Femur (tissue), 1 donor: Measurements from ENCODE around the gene ASB14.
"Not testable (repeated sequence)": the region's sequence is repeated elsewhere in the genome, so short reads cannot be mapped to it uniquely, and the experiment has no call there.

Experiments used
- DNase-seq: peaks from one replicate; pipeline ENCODE4 v3.0.0-alpha.2; 2017

Gene ASB14

DNA sequence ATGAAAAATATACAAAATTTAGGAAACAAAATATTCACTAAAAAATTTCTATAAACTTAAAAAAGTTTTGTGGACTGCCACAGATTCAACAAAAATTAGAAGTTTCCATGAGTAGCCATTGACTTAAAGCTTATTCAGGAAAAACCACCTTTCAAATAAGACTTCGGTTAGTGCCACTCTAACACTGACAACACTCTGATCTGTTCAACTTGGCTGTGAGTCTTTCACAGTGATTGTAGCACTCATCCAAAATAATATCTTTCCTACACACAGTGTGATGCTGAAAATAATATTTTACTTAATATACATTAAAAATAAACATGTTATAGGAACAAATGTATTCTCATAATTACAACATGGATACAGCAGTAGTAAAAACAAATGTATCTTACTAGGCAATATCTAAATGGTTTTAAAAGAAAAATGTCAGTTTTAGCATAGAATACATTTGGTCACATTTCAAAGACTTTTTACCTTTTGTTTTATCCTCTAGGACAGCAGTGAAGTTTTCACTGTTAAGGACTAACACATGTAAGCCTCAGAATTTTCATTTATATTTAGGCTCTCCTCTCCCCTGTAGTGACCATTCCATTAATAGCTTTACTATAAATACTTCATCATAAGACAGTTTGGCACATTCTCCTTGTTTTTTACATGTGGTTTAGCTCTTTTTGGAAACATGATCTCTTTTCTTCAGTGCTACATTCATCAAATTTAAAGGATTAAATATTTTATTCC lies at the start of gene ASB14:
ASB14 (minus strand) TSS at position 527 of the 738 bp plus-strand sequence. CDS start 652 bp downstream, outside the sequence.
- DNase-seq, result no peak

DNA sequence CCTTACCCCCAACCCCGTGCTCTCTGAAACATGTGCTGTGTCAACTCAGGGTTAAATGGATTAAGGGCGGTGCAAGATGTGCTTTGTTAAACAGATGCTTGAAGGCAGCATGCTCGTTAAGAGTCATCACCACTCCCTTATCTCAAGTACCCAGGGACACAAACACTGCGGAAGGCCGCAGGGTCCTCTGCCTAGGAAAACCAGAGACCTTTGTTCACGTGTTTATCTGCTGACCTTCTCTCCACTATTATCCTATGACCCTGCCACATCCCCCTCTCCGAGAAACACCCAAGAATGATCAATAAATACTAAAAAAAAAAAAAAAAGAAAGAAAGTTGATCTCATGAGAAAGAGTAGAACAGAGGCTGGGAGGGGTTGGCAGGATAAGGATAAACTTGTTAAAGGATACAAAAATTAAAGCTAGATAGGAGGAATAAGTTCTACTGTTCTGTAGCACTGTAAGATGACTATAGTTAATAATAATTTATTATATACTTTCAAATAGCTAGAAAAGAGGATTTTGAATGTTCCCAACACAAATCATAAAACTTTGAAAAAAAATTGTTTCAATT lies 46.7 kb upstream of the ASB14 start:
- DNase-seq, result not testable (repeated sequence)

DNA sequence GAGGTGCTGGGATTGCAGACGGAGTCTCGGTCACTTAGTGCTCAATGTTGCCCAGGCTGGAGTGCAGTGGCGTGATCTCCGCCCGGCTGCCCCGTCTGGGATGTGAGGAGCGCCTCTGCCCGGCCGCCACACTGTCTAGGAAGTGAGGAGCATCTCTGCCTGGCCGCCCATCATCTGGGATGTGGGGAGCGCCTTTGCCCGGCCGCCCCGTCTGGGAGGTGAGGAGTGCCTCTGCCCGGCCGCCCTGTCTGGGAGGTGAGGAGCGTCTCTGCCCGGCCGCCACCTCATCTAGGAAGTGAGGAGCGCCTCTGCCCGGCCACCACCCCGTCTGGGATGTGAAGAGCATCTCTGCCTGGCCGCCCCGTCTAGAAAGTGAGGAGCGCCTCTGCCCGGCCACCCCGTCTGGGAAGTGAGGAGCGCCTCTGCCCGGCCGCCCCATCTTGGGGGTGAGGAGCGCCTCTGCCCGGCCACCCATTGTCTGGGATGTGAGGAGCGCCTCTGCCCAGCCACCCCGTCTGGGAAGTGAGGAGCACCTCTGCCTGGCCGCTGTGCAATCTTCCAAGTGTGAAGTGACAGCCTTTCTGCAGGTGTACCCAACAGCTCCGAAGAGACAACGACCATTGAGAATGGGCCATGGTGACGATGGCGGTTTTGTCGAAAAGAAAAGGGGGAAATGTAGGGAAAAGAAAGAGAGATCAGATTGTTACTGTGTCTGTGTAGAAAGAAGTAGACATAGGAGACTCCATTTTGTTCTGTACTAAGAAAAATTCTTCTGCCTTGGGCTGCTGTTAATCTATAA lies 46.0 kb upstream of the ASB14 start:
- DNase-seq, result not testable (repeated sequence)

DNA sequence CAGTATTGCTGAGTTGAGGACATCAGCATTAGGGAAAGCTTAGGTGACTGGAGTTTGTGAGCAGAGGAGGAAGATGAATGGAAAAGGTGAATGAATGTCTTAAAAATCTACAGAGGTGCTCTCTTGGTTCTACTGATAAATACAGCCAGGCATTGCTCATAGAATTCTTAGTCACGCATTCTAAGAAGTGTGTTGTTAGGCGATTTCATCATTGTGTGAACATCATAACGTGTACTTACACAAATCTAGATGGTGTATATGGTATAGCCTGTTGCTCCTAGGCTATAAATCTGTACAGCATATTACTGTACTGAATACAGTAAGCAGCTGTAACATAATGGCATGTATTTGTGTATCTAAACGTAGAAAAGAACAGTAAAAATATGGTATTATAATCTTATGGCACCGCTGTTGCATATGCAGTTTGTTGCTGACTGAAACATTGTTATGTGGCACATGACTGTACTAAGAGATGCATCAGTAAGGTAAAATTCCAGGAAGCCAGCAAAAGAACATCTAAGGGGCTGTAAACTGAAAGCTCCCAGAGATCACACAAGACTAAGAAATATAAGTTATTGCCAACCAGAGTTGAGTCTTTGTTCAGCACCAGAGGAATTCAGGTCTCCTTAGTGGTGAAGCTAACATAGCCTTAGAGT lies 42.9 kb upstream of the ASB14 start:
- no peak for DNase-seq

DNA sequence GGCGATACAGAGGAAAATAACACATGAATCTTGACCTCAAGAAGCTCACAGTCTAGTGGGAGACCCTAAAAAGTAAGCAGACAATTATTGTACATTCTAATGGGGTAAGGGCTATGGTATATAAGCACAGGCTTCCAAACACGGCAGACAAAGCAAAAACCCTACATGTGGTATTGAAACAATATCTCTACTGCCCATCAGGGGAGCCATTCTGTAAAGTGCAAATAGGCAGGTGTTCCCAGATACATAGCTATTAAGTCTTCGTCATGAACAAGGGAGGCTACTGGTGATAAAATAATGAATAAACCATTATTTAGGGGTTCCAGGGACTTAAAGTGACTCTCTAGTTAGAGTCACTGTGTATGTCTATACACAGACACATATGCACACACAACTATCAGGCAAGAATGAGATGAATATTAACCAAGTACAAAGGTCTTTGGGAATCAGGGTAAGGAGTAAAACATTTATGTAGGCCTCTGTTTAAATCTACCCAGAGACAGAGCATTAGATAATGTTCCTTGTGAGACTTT lies 38.7 kb upstream of the ASB14 start:
- DNase-seq, result no peak

DNA sequence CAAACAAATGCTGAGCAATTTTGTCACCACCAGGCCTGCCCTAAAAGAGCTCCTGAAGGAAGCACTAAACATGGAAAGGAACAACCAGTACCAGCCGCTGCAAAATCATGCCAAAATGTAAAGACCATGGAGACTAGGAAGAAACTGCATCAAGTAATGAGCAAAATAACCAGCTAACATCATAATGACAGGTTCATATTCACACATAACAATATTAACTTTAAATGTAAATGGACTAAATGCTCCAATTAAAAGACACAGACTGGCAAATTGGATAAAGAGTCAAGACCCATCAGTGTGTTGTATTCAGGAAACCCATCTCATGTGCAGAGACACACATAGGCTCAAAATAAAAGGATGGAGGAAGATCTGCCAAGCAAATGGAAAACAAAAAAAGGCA lies 34.0 kb upstream of the ASB14 start:
- DNase-seq, result not testable (repeated sequence)

DNA sequence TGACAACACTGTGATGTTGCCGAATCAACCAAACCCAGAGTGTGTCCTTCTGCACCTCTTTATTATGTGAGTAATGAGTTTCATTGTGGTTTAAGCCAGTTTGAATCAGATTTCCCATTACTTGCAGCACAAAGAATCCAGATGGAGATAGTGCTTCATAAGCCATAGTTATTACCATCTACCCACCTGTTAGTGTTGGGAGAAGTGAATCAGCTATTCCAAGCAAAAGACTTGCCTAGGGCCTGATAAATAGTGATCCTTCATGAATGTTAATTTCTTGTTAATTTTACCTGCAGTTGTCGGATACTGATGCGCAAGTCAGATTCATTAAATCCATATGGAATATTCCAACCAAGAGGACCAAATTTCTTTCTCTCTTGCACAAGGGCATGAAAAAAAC lies 21.7 kb upstream of the ASB14 start:
- DNase-seq, result no peak

DNA sequence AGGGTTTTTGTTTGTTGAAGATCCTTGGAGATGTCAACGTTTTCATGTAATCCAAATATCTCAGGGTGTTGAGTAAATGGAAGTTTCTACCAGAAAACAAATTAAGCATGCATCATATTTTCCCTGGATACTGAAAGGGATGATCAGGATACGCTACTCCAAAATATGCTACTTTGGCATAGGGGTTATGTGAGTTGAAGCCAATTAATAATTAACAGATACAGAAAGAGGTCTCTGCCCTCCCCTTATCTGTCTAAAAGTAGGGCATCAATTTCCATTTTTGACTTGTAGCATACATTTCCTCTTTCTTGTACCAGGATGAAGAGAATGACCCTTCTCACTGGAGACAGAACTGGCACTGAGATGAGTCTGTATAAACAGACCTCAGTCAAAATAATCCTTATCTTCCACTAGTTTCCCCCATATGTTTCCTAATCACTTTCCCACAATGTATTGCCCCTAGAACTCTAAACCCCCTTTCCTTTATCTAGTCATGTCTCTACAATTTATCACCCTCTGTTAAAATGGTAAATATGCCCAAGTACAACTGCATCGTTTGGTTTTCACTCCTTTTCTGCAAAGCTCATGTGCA lies 17.4 kb upstream of the ASB14 start:
- DNase-seq, result no peak

DNA sequence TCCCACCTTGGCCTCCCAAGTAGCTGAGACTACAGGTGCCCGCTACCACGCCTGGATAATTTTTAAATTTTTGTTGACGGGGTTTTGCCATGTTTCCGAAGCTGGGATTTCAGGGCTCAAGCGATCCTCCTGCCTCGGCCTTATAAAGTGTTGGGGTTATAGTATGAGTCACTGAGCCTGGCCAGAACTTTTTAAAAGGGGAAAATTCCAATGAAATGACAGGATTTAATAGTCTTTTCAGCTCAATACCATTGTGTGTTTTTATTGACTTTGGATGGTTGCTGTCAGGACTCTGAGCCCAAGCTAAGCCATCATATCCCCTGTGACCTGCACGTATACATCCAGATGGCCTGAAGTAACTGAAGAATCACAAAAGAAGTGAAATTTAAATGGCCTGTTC lies 11.0 kb upstream of the ASB14 start:
- DNase-seq, result not testable (repeated sequence)

DNA sequence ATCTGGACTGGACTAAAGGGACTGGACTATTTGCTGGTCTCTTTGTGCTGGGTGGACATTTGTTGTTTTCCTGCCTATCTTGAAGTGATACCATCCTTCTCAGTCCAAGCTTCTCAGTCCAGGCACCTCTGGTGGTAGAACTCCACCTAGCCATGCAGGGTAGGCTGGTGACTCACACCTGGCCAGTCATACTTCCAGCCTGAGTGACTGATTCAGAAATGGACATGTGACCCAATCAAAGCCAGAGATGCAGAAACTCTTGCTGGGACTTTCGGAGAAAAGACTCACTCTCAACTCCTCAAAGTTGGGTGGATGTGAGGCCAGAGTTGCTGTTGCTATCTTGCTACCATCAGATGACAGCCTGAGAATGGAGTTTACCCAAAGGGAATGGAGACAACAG lies 5.6 kb upstream of the ASB14 start:
- DNase-seq, result no peak

DNA sequence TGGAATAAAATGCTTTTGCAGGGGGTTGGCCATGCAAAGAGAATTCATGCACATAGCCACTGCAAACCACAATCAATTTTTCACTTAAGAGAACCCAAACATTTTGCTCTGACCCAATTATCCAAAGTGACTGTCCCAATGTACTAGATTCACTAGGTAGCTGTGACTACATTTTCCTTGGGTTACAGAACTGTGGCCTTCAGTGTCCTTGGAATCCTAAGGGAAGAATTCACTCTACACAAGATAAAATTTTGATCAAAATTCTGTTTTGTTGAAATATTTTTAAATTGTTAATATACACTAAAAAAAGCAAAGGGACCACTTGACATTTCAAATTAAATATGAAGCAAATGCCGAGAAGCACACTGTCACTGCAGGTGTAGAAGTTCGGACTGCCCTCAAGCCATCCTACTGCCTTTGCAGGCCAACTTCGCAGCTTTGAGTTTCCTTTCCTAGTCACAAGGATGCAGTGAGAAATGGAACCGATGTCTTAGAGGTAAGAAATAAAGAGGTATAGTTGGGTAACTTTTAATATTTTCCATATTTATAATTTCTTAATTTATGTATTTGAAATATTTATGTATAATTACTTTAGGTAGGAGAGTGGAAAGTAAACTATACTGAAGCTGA lies 527 bp upstream of the ASB14 start:
- DNase-seq, result no peak

DNA sequence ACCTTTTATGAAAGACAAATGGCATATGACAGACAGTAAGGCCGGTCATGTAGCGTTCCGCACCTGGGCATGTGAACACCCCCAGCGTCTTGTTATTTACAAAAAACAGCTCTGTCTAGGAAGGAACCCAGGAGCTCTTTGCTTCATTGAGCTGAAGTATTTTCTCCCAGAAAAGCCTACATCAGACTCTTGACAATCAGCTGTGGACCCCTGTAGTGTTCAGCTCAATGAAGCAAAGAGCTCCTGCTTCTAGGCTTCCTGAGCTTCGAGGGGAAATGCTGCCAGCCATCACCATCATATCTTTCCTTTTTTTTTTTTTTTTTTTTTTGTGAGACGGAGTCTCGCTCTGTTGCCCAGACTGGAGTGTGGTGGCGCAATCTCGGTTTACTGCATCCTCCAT lies 4.1 kb downstream of the ASB14 start:
- DNase-seq, result no peak

DNA sequence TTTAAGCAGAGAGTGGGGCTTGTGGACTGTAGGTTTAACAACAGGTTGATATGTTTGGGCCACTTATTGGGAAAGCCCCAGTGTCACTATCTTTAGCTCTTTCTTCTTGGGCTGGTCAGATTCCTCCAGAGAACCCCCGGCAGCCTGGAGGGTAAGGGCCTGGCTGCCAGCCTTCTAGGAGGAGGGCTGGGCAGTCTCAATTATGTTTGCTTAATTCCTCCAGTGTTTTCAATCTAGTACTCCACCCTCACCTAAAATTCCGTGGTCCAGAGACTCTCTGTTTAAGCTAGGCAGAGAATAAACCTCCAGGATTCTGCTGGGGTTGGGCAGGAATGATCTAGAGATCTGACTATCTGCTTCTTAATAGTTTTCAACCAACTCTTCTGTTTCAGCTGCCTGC lies 5.3 kb downstream of the ASB14 start:
- no peak for DNase-seq

DNA sequence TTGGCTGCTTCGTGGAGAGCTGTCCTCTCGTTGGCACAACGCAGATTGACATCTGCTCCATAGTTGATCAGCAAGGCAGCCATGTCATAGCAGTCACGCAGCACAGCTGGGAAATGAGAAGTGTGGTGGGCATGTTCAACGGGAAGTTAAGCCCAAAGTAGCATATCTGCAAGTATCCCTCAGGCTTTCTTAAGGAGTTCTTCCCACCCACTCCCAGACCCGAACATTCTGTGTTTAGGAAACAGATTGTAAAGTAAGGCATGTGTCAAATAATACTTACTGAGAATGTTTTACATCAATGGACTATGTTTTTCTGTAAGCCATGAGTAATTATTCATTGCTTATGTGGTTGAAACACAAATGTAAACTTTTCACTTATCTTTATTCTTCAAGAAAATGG lies 9.2 kb downstream of the ASB14 start:
- no peak for DNase-seq

DNA sequence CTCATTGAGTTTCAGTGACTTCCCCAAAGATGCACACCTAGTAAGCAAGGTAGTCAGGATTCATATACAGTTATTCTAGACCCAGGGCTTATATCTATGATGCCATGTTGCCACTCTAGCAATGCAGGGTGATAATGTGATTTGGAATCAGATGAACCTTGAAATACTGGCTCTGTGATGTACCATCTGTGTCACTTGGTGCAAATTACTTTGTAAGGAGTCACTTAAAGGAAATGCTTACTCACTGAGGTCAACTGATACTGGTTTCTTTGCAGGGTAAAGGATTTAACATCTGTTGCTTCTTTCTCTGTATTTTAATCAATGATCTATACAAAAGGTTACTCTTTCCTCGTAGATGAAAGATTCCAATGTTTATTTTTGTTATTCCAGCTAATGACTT lies 10.8 kb downstream of the ASB14 start:
- no peak for DNase-seq

DNA sequence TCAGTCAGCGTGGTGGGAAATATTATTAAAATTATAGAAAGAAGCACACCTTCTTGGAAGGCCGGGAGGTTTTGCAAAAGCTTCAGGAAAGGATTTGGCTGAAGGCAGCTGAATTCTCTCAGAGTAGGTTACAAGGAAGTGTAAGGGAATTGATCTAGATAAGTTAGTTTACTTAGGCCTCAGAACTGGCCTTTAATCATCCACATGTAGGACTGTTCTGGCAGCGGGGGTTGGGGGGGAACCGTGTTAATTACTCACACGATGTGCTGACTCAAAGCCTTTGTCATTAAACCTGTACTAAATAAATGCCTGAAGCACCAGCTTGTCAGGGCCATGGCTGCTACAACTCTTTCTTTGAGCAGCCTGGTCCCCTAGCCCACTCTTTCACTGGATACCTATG lies 12.8 kb downstream of the ASB14 start:
- DNase-seq, result no peak

DNA sequence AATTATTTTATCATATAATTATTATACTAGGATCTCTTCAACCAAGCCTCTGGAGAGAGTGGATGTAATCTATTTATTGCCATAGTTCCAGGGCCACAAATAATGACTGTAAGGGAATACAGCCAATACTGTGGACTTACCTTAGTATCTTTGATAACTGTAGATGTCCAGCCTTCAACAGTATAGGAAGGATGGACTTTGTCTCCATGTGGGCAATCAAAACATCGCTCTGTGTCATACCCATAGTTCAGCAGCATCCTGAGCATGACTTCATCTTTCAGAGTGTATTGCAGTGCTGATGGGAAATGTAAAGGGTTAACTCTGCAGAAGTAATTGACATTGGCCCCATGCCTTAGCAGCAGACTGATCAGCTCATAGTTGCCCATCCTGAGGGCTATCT lies 14.2 kb downstream of the ASB14 start:
- no peak for DNase-seq

DNA sequence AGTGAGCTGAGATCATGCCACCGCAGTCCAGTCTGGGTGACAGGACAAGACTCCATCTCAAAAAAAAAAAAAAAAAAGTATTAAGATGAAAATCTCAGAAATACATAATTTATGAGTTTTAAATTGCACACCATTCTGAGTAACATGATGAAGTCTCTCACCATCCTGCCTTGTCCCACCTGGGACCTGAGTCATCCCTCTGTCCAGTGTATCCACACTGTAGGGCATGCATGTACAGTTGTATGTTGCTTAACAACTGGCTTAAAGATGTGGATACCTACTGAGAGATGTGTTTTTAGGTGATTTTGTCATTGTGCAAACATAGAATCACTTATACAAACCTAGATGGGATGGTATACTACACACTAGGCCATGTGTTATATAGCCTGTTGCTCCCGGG lies 17.1 kb downstream of the ASB14 start:
- DNase-seq, result no peak

DNA sequence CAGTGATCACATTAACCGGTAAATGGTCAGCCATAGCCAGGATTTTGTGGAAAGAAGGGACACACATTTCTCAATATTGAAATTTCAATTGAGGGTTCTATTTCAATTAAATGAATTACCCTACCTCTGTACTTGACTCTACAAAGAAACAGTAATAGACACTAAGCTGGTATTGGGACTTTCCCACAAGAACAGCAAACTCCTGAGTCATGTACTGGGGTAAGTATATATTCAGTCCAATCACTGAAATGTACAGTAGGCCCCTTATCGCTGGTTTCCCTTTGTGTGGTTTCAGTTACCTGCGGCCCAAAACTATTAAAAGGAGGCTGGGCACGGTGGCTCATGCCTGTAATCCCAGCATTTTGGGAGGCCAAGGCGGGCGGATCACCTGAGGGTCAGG lies 17.6 kb downstream of the ASB14 start:
- no peak for DNase-seq

DNA sequence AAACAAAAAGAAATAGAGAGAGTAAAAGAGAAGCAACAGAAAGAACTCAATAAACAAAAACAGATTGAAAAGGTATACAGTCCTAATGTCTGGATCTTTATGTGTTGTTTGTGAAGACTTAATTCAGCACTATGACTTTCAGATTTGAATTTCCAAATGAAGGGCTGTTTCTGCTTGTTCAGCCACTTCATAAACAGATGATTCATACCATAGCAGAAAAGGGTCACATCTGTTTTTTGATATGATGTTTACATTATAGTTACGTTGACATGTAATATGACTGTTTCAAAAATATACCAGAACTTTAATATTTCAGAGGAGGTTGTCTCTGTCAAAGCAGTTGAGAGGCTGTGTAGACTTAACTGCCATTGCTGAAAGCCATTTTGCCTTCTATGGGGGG lies 24.1 kb downstream of the ASB14 start:
- DNase-seq, result no peak

DNA sequence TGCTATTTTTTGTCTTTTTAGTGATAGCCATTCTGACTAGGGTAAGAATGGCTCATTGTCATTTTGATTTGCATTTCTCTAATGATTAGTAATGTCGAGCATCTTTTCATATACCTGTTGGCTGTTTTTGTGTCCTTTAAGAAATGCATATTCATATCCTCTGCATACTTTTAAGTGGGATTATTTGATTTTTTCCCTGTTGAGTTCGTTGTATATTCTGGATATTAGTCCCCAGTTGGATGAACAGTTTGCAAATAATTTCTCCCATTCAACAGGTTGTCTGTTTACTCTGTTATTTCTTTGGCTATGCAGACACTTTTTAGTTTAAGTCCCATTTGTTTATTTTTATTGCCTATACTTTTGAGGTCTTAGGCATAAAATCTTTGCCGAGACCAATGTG lies 30.6 kb downstream of the ASB14 start:
- no peak for DNase-seq

DNA sequence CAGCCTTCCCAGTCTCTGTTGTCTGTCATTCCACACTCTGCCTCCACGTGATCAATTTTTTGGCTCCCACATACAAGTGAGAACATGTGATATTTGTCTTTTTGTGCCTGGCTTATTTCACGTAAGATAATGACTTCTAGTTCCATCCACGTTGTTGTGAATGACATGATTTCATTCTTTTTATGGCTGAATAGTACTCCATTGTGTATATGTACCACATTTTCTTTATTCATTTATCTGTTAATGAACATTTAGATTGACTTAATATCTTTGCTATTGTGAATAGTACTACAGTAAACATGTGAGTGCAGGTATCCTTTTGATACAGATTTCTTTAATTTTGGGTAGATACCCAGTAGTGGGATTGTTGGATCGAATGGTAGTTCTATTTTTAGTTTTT lies 31.4 kb downstream of the ASB14 start:
- no peak for DNase-seq
